RPMI7951 (cell line): Measurements from ENCODE around the gene NXNL2. TPM values are rescaled to one million over a fixed set of nuclear protein-coding genes. Genes with fewer than 3 reads are reported as not detected.

Experiments
- DNase-seq: peaks from one replicate; pipeline ENCODE4 v3.0.0-alpha.2; 2012; ENCODE audit warnings: low read depth
- total RNA-seq: library from RNA; depleted of rRNA; stranded (reverse); fragments of >200 nt; shearing (Covaris generic); gene quantifications from 2 replicates; pipeline ENCODE4 v1.2.3, GENCODE V29; 2014; rRNA removed

Gene NXNL2
- total RNA-seq, 1 experiment from 2014 or later, result 1.4 TPM

DNA sequence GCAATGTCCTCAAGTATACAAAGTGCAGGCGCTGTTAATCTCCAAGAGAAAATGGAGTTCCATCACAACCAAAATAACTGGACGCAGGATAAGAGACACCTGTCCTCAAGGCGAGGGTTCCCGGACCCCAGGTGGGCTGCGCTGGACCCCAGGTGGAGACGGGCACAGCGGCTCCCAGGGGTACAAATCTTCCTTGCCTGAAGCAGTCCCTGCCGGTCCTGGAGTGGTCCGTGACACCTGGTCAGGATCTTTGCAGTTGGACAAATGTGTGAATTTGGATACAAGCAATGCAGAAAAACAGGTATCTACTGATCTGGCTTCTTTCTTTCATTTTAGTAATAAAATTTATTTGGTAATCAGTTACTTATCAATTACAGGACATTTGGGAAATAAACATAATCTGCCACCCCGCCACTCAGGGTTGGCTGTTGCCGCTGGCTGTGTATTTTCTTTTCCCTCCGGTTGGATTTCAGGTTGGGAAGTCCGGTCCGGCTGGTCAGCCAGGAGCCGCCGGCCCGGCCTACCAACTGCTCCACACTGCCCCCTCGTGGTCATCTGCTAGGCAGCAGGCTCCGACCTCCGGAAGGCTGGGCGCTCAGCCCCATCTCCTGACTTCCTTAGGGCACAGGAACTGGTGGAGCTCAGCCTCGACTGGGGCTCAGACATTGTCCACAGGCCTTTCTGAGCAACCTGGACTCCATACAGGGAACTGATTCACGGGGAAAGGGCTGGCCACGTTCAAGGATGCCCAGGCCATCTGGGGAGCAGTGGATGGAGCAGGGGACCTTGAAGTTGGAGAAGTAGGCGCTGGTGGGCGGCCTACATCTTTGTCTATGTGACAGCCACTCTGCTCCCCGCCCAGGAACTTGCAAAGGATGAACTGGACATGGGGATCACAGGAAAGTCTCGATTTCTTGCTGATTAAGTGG lies 43.4 kb downstream of the NXNL2 start:
- DNase-seq, result peak; percentile 61

DNA sequence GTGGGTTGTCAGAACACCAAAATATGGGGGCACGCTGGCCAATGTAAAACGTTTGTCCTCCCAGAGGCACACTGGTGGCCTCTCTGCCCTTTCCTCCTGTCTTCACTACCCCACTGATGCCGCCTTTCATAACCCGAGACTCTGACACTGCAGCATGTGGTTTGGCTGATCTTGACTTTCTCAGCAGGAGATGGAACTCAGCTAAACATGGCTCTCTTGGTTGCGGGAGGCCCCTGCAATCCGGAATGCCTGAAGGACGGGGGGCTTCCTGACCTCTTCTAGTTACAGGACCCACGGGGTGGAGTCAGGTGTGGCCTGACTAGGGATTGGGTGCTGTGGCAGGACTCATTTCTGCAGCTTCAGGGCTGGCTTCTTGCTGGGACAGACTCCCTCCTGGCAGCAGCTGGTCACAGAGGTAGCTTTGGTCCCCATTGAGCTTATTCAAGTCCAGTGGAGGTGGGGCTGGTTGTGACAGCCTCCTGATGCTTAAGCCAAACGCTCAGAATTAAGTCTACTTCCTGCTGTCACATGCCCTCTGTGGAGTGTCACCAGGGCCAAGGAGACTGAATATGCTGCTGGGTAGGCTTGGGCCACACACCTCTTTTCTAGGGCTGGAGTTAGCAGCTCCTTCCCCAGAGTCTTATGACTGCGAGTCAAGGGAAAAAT lies 44.2 kb downstream of the NXNL2 start:
- DNase-seq, result no peak

GRCh38 chr9:88580961-88581360 lies 46.0 kb downstream of the NXNL2 start:
- no peak for DNase-seq

DNA sequence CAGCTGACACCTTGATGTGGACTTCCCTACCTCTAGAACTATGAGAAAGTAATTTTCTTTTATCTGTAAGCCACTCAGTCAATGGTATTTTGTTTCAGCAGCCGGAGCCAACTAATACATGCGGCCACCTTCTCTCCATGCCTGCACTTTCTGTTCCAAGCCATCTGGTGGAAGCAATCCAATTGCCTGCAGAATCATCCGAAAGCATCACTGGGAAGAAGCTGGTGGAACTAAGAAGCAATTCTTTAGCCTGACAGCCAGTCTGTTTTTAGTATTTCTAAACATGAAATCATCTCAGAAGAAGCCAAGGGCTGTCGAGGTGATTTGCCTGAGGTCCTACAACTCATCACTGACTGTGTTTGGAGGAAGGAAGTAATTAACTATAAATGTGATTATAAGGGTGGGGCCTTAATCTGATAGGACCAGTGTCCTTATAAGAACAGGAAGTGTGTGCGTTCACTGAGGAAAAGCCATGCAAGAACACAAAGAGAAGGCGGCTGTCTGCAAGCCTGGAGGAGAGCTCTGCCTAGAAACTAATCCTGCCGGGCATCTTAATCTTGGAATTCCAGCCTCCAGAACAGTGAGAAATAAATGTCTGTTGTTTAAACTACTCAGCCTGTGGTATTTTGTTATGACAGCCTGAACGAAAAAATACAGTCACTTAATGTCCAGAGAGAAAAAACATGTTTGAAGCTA lies 49.1 kb downstream of the NXNL2 start:
- DNase-seq, result peak; percentile 83

DNA sequence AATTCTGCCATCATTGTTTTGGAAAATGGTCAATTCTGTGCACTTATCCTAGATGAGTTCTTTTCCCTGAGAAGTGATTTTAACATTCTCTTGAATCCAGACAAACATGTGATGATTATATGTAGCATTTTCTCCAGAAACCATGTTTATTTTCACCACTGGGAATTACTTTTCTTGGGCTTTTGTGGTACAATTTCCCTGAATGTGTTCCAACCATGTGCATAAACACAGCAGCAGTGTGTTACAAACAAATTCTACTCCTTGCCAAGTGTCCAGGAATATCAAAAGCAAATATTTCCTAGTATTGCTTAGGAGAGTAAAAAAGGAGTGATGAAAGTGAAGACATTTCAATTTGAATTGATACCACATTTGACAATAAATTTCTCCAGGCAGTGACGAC lies 50.4 kb downstream of the NXNL2 start:
- DNase-seq, result no peak

GRCh38 chr9:88586452-88586851 lies 51.5 kb downstream of the NXNL2 start:
- DNase-seq, result no peak

- DNase-seq, result no peak
These were observed 52.2 kb downstream of the NXNL2 start for GRCh38 chr9:88587182-88587581.

GRCh38 chr9:88587885-88588649 lies 53.1 kb downstream of the NXNL2 start:
- DNase-seq, result no peak

DNA sequence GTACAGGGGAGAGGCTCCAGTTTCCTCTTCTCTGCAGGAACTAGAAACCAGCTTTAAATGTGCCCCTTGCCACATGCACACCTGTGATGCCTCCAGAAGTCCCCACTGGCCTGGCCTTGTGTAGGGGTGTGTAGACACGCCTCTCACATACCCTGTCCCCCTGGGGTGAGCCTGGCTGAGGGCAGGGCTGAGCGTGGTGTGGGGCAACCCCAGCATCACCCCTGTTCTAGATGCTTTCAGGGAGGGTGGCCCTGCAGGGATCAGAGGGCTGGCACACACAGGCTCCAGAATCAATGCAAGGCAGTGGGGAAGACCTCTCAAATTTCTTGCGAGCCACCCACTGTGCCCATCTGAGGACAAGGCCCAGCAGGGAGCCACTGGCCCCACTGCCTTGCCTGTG lies 54.7 kb downstream of the NXNL2 start:
- DNase-seq, result no peak

- no peak for DNase-seq
These were observed 55.7 kb downstream of the NXNL2 start for GRCh38 chr9:88590558-88591146.

GRCh38 chr9:88593537-88594185 lies 58.7 kb downstream of the NXNL2 start:
- peak; percentile 58 for DNase-seq

Other genes with a start within 250 kb of the NXNL2 start
- 63.5 and 75.9 TPM in 2 replicates for gene SPIN1, start 146.7 kb upstream of the NXNL2 start, total RNA-seq